HG03060 (cell line): ENCODE measurements around the gene TRHDE.

ENCODE experiments used
- ATAC-seq: cut with Tn5 transposase; IDR thresholded peaks from one replicate; pipeline ENCODE4 v1.9.1; 2021; ENCODE audit warnings: low read depth, moderate number of reproducible peaks; ENCODE audit not compliant: unreplicated experiment

Gene TRHDE

GRCh38 chr12:72433298-72433697 lies 161.1 kb downstream of the TRHDE start:
- no peak for ATAC-seq

- ATAC-seq: no peak
Observed at GRCh38 chr12:72434999-72435398, 162.8 kb downstream of the TRHDE start.

DNA sequence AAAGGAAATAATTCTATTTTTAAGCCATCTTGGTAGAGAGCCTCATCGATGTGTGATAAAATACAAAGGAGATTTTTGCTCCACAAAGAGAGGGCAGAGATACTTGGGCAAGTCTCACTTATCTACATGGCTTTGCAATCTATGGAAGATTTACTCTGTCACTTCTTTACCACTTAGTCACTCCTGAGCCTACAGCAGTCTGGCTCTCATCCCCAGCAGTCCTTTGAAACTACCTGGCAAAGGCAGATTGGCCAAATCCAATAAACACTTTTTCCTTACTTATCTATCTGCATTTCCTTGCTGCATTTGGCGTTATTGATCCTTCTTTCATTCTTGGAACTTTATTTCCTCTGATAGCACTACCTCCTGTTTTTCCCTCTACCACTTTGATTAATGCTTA lies 170.0 kb downstream of the TRHDE start:
- ATAC-seq: no peak

DNA sequence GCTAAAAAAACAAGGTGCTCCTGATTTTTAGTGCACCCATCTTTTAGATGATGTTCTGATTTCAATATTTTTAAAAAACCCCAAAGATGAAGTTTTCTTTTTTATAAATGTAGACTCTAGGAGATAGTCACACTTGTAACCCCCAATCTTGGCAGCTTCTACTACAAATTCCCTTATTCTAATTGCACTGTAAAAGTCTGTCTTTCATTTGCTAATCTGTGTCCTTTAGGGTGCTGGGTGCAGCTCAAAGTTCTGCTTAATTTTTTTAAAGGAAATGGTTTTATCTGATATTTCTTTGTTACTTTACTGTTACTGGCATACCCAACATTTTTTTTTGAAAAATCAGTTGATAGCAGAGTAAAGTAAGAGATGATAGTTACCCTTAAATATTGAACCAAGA lies 172.0 kb downstream of the TRHDE start:
- no peak for ATAC-seq

DNA sequence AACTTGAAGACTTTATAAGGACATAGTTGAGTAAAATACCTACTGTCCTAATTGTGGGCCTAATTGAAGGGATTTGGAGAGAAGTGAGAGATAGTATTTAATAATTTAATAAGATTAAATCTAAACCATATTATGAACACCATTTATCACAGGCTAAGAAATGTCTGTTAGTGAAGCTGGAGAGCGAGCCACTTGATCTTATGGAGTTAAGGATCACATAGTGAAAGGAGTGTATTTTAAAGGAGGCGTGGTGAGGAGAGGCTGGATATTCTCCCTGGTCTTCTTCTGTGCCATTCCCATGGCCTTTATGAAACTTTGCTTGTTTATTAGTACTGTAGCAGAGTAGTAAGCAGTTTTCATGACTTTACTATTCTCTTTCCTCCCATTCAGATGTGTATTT lies 172.4 kb downstream of the TRHDE start:
- ATAC-seq: no peak

- no peak for ATAC-seq
Observed at GRCh38 chr12:72448089-72448488, 175.9 kb downstream of the TRHDE start.

- ATAC-seq: no peak
Observed at GRCh38 chr12:72448805-72449204, 176.6 kb downstream of the TRHDE start.

GRCh38 chr12:72453066-72453465 lies 180.9 kb downstream of the TRHDE start:
- no peak for ATAC-seq

- ATAC-seq: no peak
Observed at GRCh38 chr12:72453550-72453949, 181.4 kb downstream of the TRHDE start.

GRCh38 chr12:72464471-72464870 lies 192.3 kb downstream of the TRHDE start:
- no peak for ATAC-seq

DNA sequence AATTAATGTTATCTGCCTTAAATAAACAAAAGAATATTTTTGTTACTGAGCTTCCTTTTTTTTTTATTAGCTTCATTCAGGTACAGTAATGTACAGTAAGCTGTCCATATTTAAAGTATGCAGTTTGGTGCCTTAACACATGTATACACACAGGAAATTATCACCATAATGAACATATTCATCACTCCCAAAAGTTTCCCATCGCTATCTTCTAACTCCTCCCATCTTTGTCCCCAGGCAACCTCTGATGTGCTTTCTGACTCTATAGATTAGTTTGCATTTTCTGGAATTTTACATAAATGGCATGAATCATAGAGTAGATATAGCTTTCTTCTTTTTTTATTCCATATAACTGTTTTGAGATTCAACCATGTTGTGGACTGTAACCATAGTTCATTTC lies 193.0 kb downstream of the TRHDE start:
- ATAC-seq: no peak

DNA sequence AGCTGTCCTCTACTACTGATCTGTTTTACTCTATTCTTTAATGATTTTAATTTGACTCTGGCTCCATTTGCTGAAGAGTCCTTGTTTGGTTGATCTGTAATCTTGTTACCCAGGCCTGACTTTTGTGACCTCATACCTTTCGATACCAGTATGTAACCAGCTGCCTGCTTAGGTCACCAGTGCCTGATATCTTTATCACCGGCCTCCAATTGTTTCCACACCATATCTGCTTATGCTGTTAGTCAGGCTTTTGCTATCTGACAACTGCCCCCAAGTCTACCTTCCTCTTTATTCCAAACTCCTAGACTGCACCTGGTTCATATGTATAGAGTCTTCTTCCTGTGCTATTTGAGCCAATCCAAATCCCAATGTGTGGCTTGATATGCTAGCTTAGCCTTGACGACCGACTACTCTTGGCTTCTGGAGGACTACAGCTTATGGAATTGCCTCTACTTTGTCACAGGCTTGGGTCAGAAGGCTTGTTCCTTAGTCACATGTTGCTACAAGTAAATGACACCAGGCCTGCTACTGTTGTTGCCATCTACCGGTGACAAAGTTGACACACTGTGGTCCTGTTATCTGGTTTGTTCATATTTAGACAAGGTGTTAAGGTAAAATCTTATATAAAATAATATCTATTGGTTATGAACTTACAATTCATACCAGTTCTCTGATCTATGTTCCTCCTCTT lies 193.9 kb downstream of the TRHDE start:
- no peak for ATAC-seq

GRCh38 chr12:72467985-72468384 lies 195.8 kb downstream of the TRHDE start:
- no peak for ATAC-seq

GRCh38 chr12:72468505-72468904 lies 196.3 kb downstream of the TRHDE start:
- no peak for ATAC-seq

DNA sequence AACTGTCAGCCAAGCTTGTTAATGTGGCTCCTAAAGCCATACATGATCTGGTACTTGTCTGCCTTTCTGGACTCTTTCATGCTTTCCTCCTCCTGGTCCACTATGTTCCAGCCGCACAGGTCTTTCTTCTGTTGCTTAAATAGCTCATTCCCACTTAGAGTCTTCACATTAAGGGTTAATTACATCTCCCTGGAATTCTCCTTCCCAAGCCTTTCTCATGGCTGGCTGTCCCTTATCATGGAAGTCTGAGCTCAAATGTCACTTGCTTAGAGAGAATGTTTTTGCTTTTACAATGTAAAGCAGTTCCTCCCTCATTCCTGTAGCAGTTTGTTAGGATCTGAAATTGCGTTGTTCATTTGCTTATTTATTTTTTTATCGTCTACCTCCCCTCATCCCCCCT lies 199.6 kb downstream of the TRHDE start:
- ATAC-seq: no peak

DNA sequence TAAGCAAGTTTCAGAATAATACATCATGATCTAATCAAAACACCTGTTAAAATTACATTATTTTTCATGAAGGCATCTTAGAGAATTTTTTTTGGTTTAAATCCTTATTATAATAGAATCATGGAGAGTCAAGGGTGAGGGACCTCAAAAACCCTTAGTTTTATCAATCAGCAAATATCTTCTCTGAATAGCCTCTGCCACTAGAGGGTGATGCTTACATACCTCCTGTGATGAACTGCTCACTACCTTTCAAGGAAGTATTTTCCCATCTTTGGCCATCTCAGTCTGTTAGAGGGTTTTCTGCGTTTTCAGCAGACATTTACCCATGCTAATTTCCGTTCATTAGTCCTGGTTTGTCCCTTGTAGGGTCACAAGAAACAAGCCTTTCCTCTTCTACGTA lies 200.2 kb downstream of the TRHDE start:
- no peak for ATAC-seq

DNA sequence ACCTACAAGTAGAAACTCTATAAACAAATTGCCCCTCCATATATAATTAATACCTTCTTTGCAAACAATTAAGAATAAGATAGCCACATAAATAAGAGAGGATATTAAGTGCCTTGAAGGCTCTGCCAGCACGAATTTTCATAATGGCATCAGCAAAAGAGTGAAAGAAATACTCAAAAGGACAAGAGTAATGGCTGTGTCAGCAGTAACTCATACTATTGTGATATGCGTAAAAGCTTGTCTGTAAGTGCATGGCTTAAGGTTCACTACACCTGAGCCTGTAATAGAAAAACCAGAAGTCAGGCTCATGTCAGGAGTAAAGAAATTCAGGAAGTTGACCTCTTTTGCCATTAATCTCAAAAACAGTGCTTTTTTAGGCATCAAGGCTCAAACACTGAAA lies 204.1 kb downstream of the TRHDE start:
- no peak for ATAC-seq

DNA sequence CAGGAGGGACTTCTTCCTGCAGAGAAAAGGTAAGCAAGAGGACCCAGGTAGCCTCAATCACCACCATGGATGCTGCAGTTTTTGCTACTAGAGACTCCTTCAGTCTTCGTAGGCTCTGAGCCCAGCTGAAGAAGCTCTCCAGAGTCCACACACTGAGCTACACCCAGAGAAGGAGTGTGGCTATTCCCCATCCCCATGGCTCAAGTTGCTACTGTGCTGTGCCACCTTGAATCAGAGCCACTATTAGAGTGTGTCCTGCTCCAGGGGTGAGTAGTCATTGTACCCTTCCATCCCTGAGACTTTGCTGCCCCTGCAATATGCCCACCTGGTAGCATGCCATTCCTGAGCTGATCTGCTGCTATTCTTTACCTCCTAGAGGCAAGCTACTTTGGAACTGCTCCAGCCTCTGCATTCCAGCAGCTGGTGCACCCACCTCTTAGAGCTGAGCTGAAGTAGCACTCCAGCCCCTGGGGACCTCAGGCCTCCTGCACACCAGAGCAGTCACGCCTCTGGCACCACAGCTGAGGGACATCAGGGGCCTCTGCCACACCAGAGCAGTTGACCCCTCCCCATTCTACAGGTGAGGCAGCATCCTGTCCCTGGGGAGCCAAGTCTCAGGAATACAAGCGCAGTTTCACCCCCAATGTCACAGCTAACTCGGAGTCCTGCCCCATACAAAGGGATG lies 213.0 kb downstream of the TRHDE start:
- no peak for ATAC-seq

DNA sequence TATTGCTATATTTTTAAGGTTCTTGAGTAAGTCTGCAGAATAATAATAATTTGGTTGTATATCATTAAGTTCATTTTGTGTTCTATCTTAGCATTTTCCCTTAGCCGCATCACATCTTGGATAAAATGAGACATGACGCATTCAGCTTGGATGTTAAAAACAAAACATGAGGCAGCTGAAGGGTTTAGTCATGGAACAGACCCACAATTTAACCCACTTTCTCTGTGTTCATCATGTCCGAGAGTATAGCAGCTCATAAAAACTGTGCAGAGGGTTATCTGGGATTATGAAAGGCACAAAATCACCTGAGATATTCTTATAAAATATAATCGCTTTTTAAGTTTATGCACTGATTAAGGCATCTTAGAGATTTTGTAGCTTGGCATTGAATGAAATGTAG lies 219.3 kb downstream of the TRHDE start:
- ATAC-seq: no peak

DNA sequence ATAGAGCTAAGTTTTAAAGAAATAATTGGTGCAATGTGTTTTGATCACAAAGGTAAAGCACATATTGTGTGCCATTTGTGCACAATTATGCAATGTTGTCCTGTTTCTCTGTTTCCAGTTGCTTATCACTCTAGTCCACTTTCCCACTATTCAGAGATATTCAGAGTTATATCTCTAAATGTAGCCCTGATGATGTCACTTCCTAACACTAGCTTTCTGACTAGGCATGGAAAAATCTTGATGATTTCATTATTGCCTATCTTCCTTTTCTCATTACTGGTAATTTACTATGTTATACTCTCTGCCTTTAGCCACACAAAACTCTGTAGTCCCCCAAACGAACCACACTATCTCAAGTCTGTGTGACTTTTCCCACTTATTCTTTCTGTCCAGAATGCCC lies 221.2 kb downstream of the TRHDE start:
- ATAC-seq: no peak

DNA sequence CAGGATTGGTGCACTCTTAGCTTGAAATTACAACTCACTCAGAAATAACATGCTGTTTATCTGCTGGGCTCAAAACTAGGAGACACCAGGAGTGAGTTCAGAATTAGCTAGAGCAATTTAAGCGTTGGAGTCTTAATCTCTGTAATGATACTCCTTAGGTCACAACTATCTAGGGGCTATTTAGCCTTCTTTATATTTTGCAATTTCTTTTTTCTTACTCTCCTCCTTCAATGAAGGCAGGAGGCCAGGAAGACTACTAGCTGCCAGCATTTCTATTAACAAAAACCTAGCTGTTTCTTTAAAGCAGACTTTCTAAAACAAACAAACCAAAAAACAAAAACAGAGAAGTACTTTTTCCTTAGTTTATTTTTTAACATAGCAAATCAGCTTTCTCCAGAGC lies 226.2 kb downstream of the TRHDE start:
- ATAC-seq: no peak

DNA sequence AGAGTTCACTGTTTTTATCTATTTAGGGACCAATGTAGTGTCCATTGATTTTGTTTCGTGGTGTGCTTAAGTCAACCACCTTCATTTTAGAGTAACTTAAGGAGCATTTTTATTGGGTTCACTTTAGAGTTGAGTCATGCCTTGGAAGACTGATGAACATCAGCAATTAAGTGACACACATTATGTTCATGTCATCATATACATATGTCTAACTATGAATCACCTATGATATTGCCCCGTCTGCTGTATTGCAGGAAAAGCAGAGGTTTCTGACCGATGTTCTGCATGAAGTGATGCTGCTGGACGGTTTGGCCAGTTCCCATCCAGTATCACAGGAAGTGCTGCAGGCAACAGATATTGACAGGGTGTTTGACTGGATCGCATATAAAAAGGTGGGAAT lies 227.1 kb downstream of the TRHDE start:
- ATAC-seq: no peak
